ENCODE measurements around the gene ZNF140. TPM values are rescaled to one million over a fixed set of nuclear protein-coding genes. Genes with fewer than 3 reads are reported as not detected.

ZNF140 gene
- total and polyA plus RNA-seq, 2 of the 13 experiments (the other 11 are each of a cell fraction or from before 2014, with no cell fraction given) = 8.7 to 13.5 TPM

- TF ChIP-seq HNF1B (CRISPR knock-in tag; IDR thresholded peaks at IDR 0.05) = 0 out of 2 replicates have a peak, but pooled peaks have one; percentile 35
- peak; percentile 85; the same call in 1 of the 2 replicates for TF ChIP-seq KDM5B (CRISPR knock-in tag; IDR thresholded peaks at IDR 0.05; ENCODE audit: borderline replicate concordance)
- no peak for TF ChIP-seq PLRG1 (conservative IDR thresholded peaks at IDR 0.05)
- no peak for TF ChIP-seq LRRFIP1 (CRISPR knock-in tag; conservative IDR thresholded peaks at IDR 0.05)
- TF ChIP-seq ZNF562 (CRISPR knock-in tag; IDR thresholded peaks at IDR 0.05; ENCODE audit: borderline replicate concordance) = peak; percentile 74; the same call in 1 of the 2 replicates
- TF ChIP-seq ZFX (CRISPR knock-in tag; IDR thresholded peaks at IDR 0.05; ENCODE audit: low read depth) = peak; percentile 94
- no peak for TF ChIP-seq PRPF4 (IDR thresholded peaks at IDR 0.05; ENCODE audit: low read depth, low read length, poor library complexity, severe bottlenecking)
- peak; percentile 73 for TF ChIP-seq ZNF710 (CRISPR knock-in tag; IDR thresholded peaks at IDR 0.05; ENCODE audit: borderline replicate concordance)
- peak; percentile 86 for TF ChIP-seq POGZ (CRISPR knock-in tag; IDR thresholded peaks at IDR 0.05)
- 0 out of 2 replicates have a peak, but pooled peaks have one; percentile 74 for TF ChIP-seq ZNF251 (CRISPR knock-in tag; IDR thresholded peaks at IDR 0.05)
- TF ChIP-seq, protein P1, sequence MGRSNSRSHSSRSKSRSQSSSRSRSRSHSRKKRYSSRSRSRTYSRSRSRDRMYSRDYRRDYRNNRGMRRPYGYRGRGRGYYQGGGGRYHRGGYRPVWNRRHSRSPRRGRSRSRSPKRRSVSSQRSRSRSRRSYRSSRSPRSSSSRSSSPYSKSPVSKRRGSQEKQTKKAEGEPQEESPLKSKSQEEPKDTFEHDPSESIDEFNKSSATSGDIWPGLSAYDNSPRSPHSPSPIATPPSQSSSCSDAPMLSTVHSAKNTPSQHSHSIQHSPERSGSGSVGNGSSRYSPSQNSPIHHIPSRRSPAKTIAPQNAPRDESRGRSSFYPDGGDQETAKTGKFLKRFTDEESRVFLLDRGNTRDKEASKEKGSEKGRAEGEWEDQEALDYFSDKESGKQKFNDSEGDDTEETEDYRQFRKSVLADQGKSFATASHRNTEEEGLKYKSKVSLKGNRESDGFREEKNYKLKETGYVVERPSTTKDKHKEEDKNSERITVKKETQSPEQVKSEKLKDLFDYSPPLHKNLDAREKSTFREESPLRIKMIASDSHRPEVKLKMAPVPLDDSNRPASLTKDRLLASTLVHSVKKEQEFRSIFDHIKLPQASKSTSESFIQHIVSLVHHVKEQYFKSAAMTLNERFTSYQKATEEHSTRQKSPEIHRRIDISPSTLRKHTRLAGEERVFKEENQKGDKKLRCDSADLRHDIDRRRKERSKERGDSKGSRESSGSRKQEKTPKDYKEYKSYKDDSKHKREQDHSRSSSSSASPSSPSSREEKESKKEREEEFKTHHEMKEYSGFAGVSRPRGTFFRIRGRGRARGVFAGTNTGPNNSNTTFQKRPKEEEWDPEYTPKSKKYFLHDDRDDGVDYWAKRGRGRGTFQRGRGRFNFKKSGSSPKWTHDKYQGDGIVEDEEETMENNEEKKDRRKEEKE (IDR thresholded peaks at IDR 0.05) = no peak
- TF ChIP-seq NPAS2 (CRISPR knock-in tag; IDR thresholded peaks at IDR 0.05; ENCODE audit: borderline replicate concordance) = peak; percentile 81; the same call in 1 of the 2 replicates
- no peak; the same call in 1 of the 2 replicates for TF ChIP-seq ZNF790 (CRISPR knock-in tag; IDR thresholded peaks at IDR 0.05; ENCODE audit: borderline replicate concordance)
- TF ChIP-seq DMAP1 (CRISPR knock-in tag; IDR thresholded peaks at IDR 0.05) = peak; percentile 88
- TF ChIP-seq ZNF549 (CRISPR knock-in tag; IDR thresholded peaks at IDR 0.05) = no peak
- 0 out of 2 replicates have a peak, but pooled peaks have one; percentile 40 for TF ChIP-seq ZNF83 (CRISPR knock-in tag; IDR thresholded peaks at IDR 0.05; ENCODE audit: borderline replicate concordance)
- 0 out of 2 replicates have a peak, but pooled peaks have one; percentile 13 for TF ChIP-seq ZNF564 (CRISPR knock-in tag; IDR thresholded peaks at IDR 0.05)
- TF ChIP-seq ZMYM2 (CRISPR knock-in tag; IDR thresholded peaks at IDR 0.05) = no peak
- TF ChIP-seq JUN (CRISPR knock-in tag; IDR thresholded peaks at IDR 0.05) = peak; percentile 65; the same call in 1 of the 2 replicates
- no peak for TF ChIP-seq SP140L (CRISPR knock-in tag; IDR thresholded peaks at IDR 0.05; ENCODE audit: borderline replicate concordance)
These were observed 43.3 kb upstream of the ZNF140 start, which contains the start of gene ZNF84 (continued) for GRCh38 chr12:133037207-133038005.

Data from HepG2 (cell line).